ENCODE measurements around the gene SRPK3. TPM values are rescaled to one million over a fixed set of nuclear protein-coding genes. Genes with fewer than 3 reads are reported as not detected.
"Not testable (repeated sequence)": the region's sequence is repeated elsewhere in the genome, so short reads cannot be mapped to it uniquely, and the experiment has no call there.

SRPK3 gene
- total RNA-seq, 1 experiment from 2014 or later = 1.1 TPM

- DNase-seq (ENCODE audit: low spot score) = no peak
Observed at GRCh38 chrX:153805436-153805835, 24.6 kb downstream of the SRPK3 start.

- no peak for DNase-seq (ENCODE audit: low spot score)
Observed at GRCh38 chrX:153806999-153807575, 26.2 kb downstream of the SRPK3 start.

- DNase-seq (ENCODE audit: low spot score) = no peak
Observed at GRCh38 chrX:153807976-153808375, 27.1 kb downstream of the SRPK3 start.

- DNase-seq (ENCODE audit: low spot score) = no peak
Observed at GRCh38 chrX:153812220-153812619, 31.4 kb downstream of the SRPK3 start.

GRCh38 chrX:153813161-153813560 is 32.3 kb downstream of the SRPK3 start:
- no peak for DNase-seq (ENCODE audit: low spot score)

GRCh38 chrX:153814591-153815315 is 33.9 kb downstream of the SRPK3 start:
- no peak for DNase-seq (ENCODE audit: low spot score)

- no peak for DNase-seq (ENCODE audit: low spot score)
Observed at GRCh38 chrX:153816831-153817690, 36.2 kb downstream of the SRPK3 start.

- DNase-seq (ENCODE audit: low spot score) = not testable (repeated sequence)
Observed at GRCh38 chrX:153818064-153818463, 37.2 kb downstream of the SRPK3 start.

GRCh38 chrX:153818571-153819383 is 37.9 kb downstream of the SRPK3 start:
- DNase-seq (ENCODE audit: low spot score) = no peak

- DNase-seq (ENCODE audit: low spot score) = no peak
Observed at GRCh38 chrX:153819384-153820040, 38.7 kb downstream of the SRPK3 start.

- no peak for DNase-seq (ENCODE audit: low spot score)
Observed at GRCh38 chrX:153820601-153821000, 39.8 kb downstream of the SRPK3 start.

GRCh38 chrX:153821066-153821465 is 40.2 kb downstream of the SRPK3 start:
- DNase-seq (ENCODE audit: low spot score) = no peak

- DNase-seq (ENCODE audit: low spot score) = no peak
Observed at GRCh38 chrX:153824348-153824747, 43.5 kb downstream of the SRPK3 start.

- no peak for DNase-seq (ENCODE audit: low spot score)
Observed at GRCh38 chrX:153825042-153825441, 44.2 kb downstream of the SRPK3 start.

- DNase-seq (ENCODE audit: low spot score) = no peak
Observed at GRCh38 chrX:153827016-153827415, 46.2 kb downstream of the SRPK3 start.

GRCh38 chrX:153827903-153828302 is 47.1 kb downstream of the SRPK3 start:
- no peak for DNase-seq (ENCODE audit: low spot score)

GRCh38 chrX:153828308-153828707 is 47.5 kb downstream of the SRPK3 start:
- DNase-seq (ENCODE audit: low spot score) = no peak

- no peak for DNase-seq (ENCODE audit: low spot score)
Observed at GRCh38 chrX:153828723-153829548, 48.1 kb downstream of the SRPK3 start.

- no peak for DNase-seq (ENCODE audit: low spot score)
Observed at GRCh38 chrX:153829549-153829798, 48.6 kb downstream of the SRPK3 start.

All from HT-29 (cell line).